ENCODE measurements around the gene TP53.
"Not testable (repeated sequence)": the region's sequence is repeated elsewhere in the genome, so short reads cannot be mapped to it uniquely, and the experiment has no call there.

Gene TP53

GRCh38 chr17:7674934-7675333 lies 12.4 kb downstream of the TP53 start:
- no peak for DNase-seq (ENCODE audit: low read depth)

- no peak for DNase-seq (ENCODE audit: low read depth)
Measured at GRCh38 chr17:7673239-7673638, 14.1 kb downstream of the TP53 start.

- no peak for DNase-seq (ENCODE audit: low read depth)
Measured at GRCh38 chr17:7668482-7668881, 18.8 kb downstream of the TP53 start.

- no peak for DNase-seq (ENCODE audit: low read depth)
Measured at GRCh38 chr17:7667656-7668406, 19.5 kb downstream of the TP53 start.

DNA sequence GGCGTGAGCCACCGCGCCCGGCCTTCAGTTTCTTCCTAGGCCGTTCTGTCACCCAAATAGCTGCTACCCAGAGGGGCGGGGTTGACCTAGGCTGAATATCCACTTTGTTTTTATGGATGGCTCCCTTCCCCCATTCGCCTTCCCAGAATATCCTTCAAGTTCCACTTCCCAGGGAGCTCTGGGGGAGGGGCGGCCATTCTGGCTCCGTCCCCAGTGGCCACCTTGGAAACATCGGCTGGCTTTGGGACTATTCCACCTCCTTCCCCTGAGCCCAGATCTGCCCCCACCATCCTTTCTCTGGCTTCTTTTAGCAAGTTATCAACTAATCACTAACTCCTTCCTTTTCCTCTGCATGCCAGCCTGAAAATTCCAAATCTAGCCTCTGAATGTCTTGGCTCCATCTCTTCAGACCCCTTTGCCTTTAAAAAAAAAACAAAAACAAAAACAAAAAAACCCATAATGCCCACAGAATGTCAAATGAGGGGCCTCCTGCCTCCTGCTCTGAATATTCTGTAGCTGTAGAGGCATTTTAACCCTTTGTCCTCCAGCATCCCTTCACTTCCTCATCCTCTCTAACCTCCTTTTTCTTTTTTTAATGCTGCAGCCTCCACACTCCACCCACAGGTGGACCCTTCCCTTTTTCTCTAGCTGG lies 30.2 kb downstream of the TP53 start:
- DNase-seq (ENCODE audit: low read depth), result no peak

DNA sequence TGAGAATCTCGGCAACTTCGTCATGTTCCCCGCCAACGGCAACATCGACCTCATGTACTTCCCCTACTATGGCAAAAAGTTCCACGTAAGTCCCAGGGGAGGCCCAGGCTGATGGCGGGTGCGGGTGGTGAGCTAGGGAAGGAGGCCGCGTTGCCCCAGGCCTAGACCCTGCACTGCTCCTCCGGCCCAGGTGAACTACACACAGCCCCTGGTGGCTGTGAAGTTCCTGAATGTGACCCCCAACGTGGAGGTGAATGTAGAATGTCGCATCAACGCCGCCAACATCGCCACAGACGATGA lies 31.8 kb downstream of the TP53 start:
- DNase-seq (ENCODE audit: low read depth), result no peak

DNA sequence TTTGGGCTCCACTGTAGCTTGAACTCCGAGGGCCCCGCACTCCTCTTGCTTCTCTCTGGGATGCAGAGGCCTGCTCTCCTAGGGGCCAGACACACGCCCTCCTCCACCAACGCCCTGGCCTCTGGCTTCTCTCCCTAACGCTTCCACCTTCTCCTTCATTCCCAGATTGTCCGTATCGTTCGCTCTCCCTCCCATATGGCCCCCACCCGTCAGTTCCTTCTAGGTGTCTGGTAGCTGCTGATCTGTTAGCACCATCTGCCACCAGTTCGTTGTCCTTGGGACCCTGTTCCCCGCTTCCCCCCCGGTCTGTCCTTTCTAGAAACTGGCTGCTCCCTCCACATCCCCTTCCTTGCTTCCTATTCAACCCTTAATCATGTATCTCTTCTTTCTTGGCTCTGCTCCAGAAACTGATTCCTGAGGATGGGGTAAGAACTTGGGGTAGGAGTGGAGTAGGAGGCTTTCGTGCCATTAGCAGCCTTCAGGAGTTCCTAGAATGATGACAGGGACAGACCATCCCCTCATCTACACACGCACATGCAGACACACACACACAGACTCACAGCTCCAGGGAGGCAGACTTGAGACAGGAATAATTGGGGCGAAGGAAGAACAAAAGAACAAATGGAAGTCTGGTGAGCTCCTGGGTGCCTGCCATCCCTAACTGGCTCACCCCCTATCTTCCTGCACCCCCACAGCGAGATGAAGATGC lies 32.3 kb downstream of the TP53 start:
- DNase-seq (ENCODE audit: low read depth), result no peak

- DNase-seq (ENCODE audit: low read depth), result no peak
Measured at GRCh38 chr17:7652388-7653356, 34.6 kb downstream of the TP53 start.

- no peak for DNase-seq (ENCODE audit: low read depth)
Measured at GRCh38 chr17:7651665-7652387, 35.5 kb downstream of the TP53 start.

DNA sequence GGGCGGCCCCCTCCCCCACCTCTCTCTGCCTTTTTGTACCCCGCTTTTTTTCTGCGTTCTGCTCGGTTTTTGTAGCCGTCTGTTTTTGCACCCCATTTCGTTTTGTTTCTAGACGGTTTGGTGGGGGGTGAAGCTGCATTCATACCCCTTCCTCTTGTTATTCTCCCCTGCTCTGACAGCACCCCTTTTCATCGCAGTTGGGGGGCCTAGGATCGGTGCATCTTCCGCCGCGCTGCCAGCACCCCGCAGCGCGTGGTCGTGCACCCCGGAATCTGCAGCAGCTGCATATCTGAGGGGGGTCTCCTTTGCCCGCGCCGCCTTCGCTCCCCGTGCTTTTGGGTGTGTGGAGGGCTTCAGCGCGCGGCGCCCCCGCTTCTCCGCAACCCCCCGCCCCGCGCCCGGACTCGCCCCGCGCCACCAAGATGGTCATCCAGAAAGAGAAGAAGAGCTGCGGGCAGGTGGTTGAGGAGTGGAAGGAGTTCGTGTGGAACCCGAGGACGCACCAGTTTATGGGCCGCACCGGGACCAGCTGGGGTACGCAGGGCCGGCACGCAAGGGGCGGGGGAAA lies 36.1 kb downstream of the TP53 start:
- no peak for DNase-seq (ENCODE audit: low read depth)

GRCh38 chr17:7650509-7651096 lies 36.7 kb downstream of the TP53 start, which contains the start of gene ATP1B2:
Gene ATP1B2, plus strand, starts transcription at chr17:7650926. Its CDS starts 593 bp downstream, at chr17:7651519.
- no peak for DNase-seq (ENCODE audit: low read depth)

GRCh38 chr17:7647018-7647417 lies 40.3 kb downstream of the TP53 start:
- DNase-seq (ENCODE audit: low read depth), result no peak

- DNase-seq (ENCODE audit: low read depth), result no peak
Measured at GRCh38 chr17:7646457-7646856, 40.8 kb downstream of the TP53 start.

- DNase-seq (ENCODE audit: low read depth), result no peak
Measured at GRCh38 chr17:7644775-7645174, 42.5 kb downstream of the TP53 start.

DNA sequence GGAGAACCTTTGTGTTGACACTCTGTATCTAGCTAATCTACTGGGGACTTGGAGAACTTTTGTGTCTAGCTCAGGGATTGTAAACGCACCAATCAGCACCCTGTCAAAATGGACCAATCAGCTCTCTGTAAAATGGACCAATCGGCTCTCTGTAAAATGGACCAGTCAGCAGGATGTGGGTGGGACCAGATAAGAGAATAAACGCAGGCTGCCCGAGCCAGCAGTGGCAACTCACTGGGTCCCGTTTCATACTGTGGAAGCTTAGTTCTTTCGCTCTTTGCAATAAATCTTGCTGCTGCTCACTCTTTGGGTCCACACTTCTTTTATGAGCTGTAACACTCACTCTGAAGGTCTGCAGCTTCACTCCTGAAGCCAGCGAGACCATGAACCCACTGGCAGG lies 45.7 kb downstream of the TP53 start:
- not testable (repeated sequence) for DNase-seq (ENCODE audit: low read depth)

GRCh38 chr17:7640783-7641182 lies 46.5 kb downstream of the TP53 start:
- DNase-seq (ENCODE audit: low read depth), result no peak

- DNase-seq (ENCODE audit: low read depth), result no peak
Measured at GRCh38 chr17:7636163-7636562, 51.1 kb downstream of the TP53 start.

GRCh38 chr17:7634384-7634783 lies 52.9 kb downstream of the TP53 start:
- no peak for DNase-seq (ENCODE audit: low read depth)

- no peak for DNase-seq (ENCODE audit: low read depth)
Measured at GRCh38 chr17:7633093-7633492, 54.2 kb downstream of the TP53 start.

GRCh38 chr17:7632492-7632894 lies 54.8 kb downstream of the TP53 start:
- DNase-seq (ENCODE audit: low read depth), result no peak

All from HS-5 (cell line).